ENCODE results near the gene SSH2. TPM values are rescaled to one million over a fixed set of nuclear protein-coding genes. Genes with fewer than 3 reads are reported as not detected.

SSH2 gene
- total and polyA plus RNA-seq, 9 of the 15 experiments (the other 6 are each of a cell fraction or from before 2014, with no cell fraction given): 3.9 to 16.1 (median 10.2) TPM

DNA sequence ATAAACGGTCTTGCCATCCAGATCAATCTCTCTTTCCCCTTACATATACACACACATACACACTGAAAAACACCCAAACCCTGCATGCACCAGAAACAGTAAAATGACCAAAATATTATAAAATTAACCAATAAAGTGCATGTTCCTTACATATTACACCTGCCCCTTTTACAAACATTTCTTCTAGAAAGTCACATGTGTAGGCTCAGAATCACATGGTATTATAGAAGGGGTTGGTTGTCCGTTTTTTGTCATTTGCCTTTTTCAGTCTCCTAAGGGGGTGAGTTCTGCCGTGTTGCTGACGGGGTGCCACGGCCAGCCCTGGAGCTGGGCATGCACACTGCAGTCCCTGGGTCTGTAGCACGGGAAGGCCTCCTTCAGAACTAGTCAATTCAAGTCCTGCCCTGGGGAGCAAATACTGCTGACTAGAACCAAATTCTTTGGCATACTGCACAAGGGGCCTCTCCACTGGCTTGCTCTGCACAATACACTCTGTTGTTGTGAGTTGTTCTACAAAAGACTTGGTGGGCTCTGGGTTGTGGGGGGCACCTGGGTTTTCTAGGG, 299.3 kb downstream of the SSH2 start:
- ChIA-PET POLR2A (no interaction called here), CTCF (ENCODE audit: low intra/inter-chr PET ratio) (no interaction called here)
- TF ChIP-seq IFI16 (CRISPR knock-in tag; IDR thresholded peaks at IDR 0.05) (no peak), ZNF146 (CRISPR knock-in tag; IDR thresholded peaks at IDR 0.05; ENCODE audit: unreplicated experiment) (no peak)
- no peaks in the 10 kb centered on the region for H3K27me3 ChIP-seq (ENCODE audit: control insufficient read depth in 2 of 2, insufficient read depth in 2 of 2, low read length in 2 of 2)
- ATAC-seq (no peak), FAIRE-seq (no peak), DNase-seq (ENCODE audit: extremely low read depth in 1 of 4, low spot score in 3 of 4) (no peak)
- no peaks in the 10 kb centered on the region for H3K79me2 ChIP-seq (ENCODE audit: control insufficient read depth, insufficient read depth, low read length)
- intact Hi-C loops (cut with micrococcal nuclease) (loop anchor here (10.0 kb wide), 1 partner anchor 374 kb away; no protein-coding TSS in a partner anchor), in situ Hi-C loops (cut with MboI) (no loop called here)
- no peaks in the 10 kb centered on the region for H3K9me3 ChIP-seq (replicated peaks; ENCODE audit: control insufficient read depth, insufficient read depth, low read depth, low read length)
- BruUV-seq (replicated peaks): no TSS peak
- no peak overlapping the region for H3K4me3 ChIP-seq
- H2AFZ ChIP-seq (ENCODE audit: low read depth, low read length): no peak overlapping the region
- no peaks in the 10 kb centered on the region for H3K9me1 ChIP-seq (ENCODE audit: control insufficient read depth, insufficient read depth, low read length)
- peaks cover 11% of the 10 kb centered on the region; the same call in 2 of the 3 replicates for H3K36me3 ChIP-seq (ENCODE audit: control insufficient read depth, insufficient read depth, low read length)
- H3K9ac ChIP-seq (ENCODE audit: insufficient read depth in 1 of 2, low read depth in 2 of 2, low read length in 2 of 2): no peak overlapping the region
- no peaks in the 10 kb centered on the region for H3K4me1 ChIP-seq (replicated peaks in 1 of 2; ENCODE audit: control insufficient read depth in 2 of 2, insufficient read depth in 2 of 2, low read length in 2 of 2)
- no peaks in the 10 kb centered on the region for H4K20me1 ChIP-seq (replicated peaks; ENCODE audit: control insufficient read depth, insufficient read depth, low read length)
- H3K4me2 ChIP-seq (ENCODE audit: insufficient read depth, low read length): no peak overlapping the region
- H3K27ac ChIP-seq (ENCODE audit: extremely low read depth, low read depth, low read length): no peak overlapping the region
- WGBS (ENCODE audit: insufficient coverage, low coverage, missing lambda C conversion rate): 63% methylated on average over 6 of the region's 6 CpGs

DNA sequence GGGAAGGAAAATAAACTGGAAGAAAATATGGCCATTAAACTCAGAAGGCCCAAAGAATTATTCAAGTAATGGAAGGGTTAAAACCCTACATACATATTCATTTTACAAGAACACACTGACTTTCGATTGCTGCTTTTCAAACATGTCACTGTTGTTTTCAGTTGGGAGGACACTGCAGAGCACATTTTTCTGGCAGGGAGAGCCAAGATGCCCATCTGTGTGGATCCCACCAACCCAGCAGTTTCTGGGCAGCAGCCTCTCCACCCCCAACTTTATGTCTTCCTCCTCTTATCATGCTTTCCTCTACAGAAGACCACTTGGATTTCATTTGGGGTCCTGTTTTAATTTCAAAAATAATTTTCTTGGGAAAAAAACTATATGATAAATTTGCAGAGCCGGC, 300.2 kb downstream of the SSH2 start:
- no peak overlapping the region for H2AFZ ChIP-seq (ENCODE audit: low read depth, low read length)
- no peaks in the 10 kb centered on the region for H4K20me1 ChIP-seq (replicated peaks; ENCODE audit: control insufficient read depth, insufficient read depth, low read length)
- no peaks in the 10 kb centered on the region for H3K79me2 ChIP-seq (ENCODE audit: control insufficient read depth, insufficient read depth, low read length)
- H3K36me3 ChIP-seq (ENCODE audit: control insufficient read depth, insufficient read depth, low read length): peaks cover 11% of the 10 kb centered on the region; the same call in 2 of the 3 replicates
- H3K4me1 ChIP-seq (replicated peaks in 1 of 2; ENCODE audit: control insufficient read depth in 2 of 2, insufficient read depth in 2 of 2, low read length in 2 of 2): no peaks in the 10 kb centered on the region
- intact Hi-C loops (cut with micrococcal nuclease): loop anchor here (10.0 kb wide), 1 partner anchor 375 kb away; no protein-coding TSS in a partner anchor
- TF ChIP-seq ZNF311 (CRISPR knock-in tag; IDR thresholded peaks at IDR 0.05) (no peak), ZNF668 (CRISPR knock-in tag; IDR thresholded peaks at IDR 0.05) (no peak), MEF2A (IDR thresholded peaks at IDR 0.05; ENCODE audit: control insufficient read depth, low read depth, low read length) (no peak), ZNF583 (CRISPR knock-in tag; IDR thresholded peaks at IDR 0.05) (no peak), SAP30 (IDR thresholded peaks at IDR 0.05; ENCODE audit: borderline replicate concordance, insufficient read depth, low read depth, low read length, poor library complexity, severe bottlenecking) (no peak), CBX3 (IDR thresholded peaks at IDR 0.05; ENCODE audit: borderline replicate concordance in 1 of 2, low read length in 2 of 2) (no peak), PHF21A (IDR thresholded peaks at IDR 0.05; ENCODE audit: borderline replicate concordance, low read depth) (no peak), ZNF780A (CRISPR knock-in tag; IDR thresholded peaks at IDR 0.05) (no peak), CEBPG (CRISPR knock-in tag; IDR thresholded peaks at IDR 0.05) (no peak), CEBPG (tag; conservative IDR thresholded peaks at IDR 0.05 in 1 of 2, IDR thresholded peaks at IDR 0.05 in 1 of 2) (no peak), GABPB2 (CRISPR knock-in tag; conservative IDR thresholded peaks at IDR 0.05) (no peak)
- TF ChIP-seq, protein P1, sequence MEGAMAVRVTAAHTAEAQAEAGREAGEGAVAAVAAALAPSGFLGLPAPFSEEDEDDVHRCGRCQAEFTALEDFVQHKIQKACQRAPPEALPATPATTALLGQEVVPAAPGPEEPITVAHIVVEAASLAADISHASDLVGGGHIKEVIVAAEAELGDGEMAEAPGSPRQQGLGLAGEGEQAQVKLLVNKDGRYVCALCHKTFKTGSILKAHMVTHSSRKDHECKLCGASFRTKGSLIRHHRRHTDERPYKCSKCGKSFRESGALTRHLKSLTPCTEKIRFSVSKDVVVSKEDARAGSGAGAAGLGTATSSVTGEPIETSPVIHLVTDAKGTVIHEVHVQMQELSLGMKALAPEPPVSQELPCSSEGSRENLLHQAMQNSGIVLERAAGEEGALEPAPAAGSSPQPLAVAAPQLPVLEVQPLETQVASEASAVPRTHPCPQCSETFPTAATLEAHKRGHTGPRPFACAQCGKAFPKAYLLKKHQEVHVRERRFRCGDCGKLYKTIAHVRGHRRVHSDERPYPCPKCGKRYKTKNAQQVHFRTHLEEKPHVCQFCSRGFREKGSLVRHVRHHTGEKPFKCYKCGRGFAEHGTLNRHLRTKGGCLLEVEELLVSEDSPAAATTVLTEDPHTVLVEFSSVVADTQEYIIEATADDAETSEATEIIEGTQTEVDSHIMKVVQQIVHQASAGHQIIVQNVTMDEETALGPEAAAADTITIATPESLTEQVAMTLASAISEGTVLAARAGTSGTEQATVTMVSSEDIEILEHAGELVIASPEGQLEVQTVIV (CRISPR knock-in tag; IDR thresholded peaks at IDR 0.05; ENCODE audit: borderline replicate concordance): no peak
- CTCF ChIA-PET (ENCODE audit: low intra/inter-chr PET ratio): no interaction called here
- DNase-seq (ENCODE audit: extremely low read depth in 1 of 4, low spot score in 3 of 4): no peak
- no peak for FAIRE-seq
- no peak overlapping the region for H3K4me2 ChIP-seq (ENCODE audit: insufficient read depth, low read length)
- H3K27me3 ChIP-seq (ENCODE audit: control insufficient read depth in 2 of 2, insufficient read depth in 2 of 2, low read length in 2 of 2): no peaks in the 10 kb centered on the region
- no peaks in the 10 kb centered on the region for H3K9me3 ChIP-seq (replicated peaks; ENCODE audit: control insufficient read depth, insufficient read depth, low read depth, low read length)
- ATAC-seq: no peak
- H3K9ac ChIP-seq (ENCODE audit: insufficient read depth in 1 of 2, low read depth in 2 of 2, low read length in 2 of 2): no peak overlapping the region
- POLR2A ChIA-PET: no interaction called here
- H3K4me3 ChIP-seq: no peak overlapping the region
- no peak overlapping the region for H3K27ac ChIP-seq (ENCODE audit: extremely low read depth, low read depth, low read length)
- in situ Hi-C loops (cut with MboI): no loop called here
- BruUV-seq (replicated peaks): no TSS peak
- WGBS (ENCODE audit: insufficient coverage, low coverage, missing lambda C conversion rate): 24% methylated on average over 2 of the region's 2 CpGs
- no peaks in the 10 kb centered on the region for H3K9me1 ChIP-seq (ENCODE audit: control insufficient read depth, insufficient read depth, low read length)
